Neural cell (in vitro differentiated cells): ENCODE measurements around the gene YWHAQ. TPM values are rescaled to one million over a fixed set of nuclear protein-coding genes. Genes with fewer than 3 reads are reported as not detected.
"Not testable (repeated sequence)": the region's sequence is repeated elsewhere in the genome, so short reads cannot be mapped to it uniquely, and the experiment has no call there.

Source experiments
- H2AFZ ChIP-seq: fragments of 200-600, 300-800 bp; sonication (generic), shearing (Covaris generic); 2 replicates; pipeline ENCODE4 v1.6.0; 2014; ENCODE audit warnings: low read depth, mild to moderate bottlenecking, antibody characterized with exemption, low read length, moderate library complexity
- H3F3A ChIP-seq: fragments of 200-600 bp; shearing (Covaris generic); 2 replicates; pipeline ENCODE4 v1.6.1; 2016; ENCODE audit warnings: mild to moderate bottlenecking, moderate library complexity, mixed read lengths, antibody characterized with exemption, low read length; ENCODE audit not compliant: insufficient read depth, poor library complexity, severe bottlenecking
- H3K27ac ChIP-seq: fragments of 200-600, 300-800 bp; sonication (generic), shearing (Covaris generic); 2 replicates; pipeline ENCODE4 v1.5.1; 2014; ENCODE audit warnings: mild to moderate bottlenecking, low read length, moderate library complexity
- H3K27me3 ChIP-seq: fragments of 300-800, 200-600 bp; sonication (generic), shearing (Covaris generic); 2 replicates; pipeline ENCODE4 v1.6.0; 2014; ENCODE audit warnings: mild to moderate bottlenecking, low read depth, low read length, moderate library complexity; ENCODE audit not compliant: insufficient read depth
- H3K36me3 ChIP-seq: fragments of 300-800, 200-600 bp; sonication (generic), shearing (Covaris generic); 2 replicates; pipeline ENCODE4 v1.5.1; 2014; ENCODE audit warnings: mild to moderate bottlenecking, antibody characterized with exemption, low read length, moderate library complexity; ENCODE audit not compliant: insufficient read depth
- H3K4me2 ChIP-seq: fragments of 300-800, 200-600 bp; sonication (generic), shearing (Covaris generic); 2 replicates; pipeline ENCODE4 v1.6.0; 2014; ENCODE audit warnings: mild to moderate bottlenecking, low read length
- H3K4me3 ChIP-seq: fragments of 300-800, 200-600 bp; sonication (generic), shearing (Covaris generic); 2 replicates; pipeline ENCODE4 v1.5.1; 2014; ENCODE audit warnings: mild to moderate bottlenecking, low read length, moderate library complexity
- H3K79me2 ChIP-seq: fragments of 200-600 bp; shearing (Covaris generic); replicated peaks from 2 replicates; pipeline ENCODE4 v1.6.0; 2014; ENCODE audit warnings: mild to moderate bottlenecking, low read length, moderate library complexity; ENCODE audit not compliant: insufficient read depth
- H3K9ac ChIP-seq: fragments of 300-800, 200-600 bp; sonication (generic), shearing (Covaris generic); 2 replicates; pipeline ENCODE4 v1.6.1; 2016; ENCODE audit warnings: mild to moderate bottlenecking, low read length, mixed read lengths
- H3K9me2 ChIP-seq: fragments of 200-600 bp; shearing (Covaris generic); 2 replicates; pipeline ENCODE4 v1.6.1; 2016; ENCODE audit warnings: mild to moderate bottlenecking, low read length, mixed read lengths; ENCODE audit not compliant: insufficient read depth
- H3K9me3 ChIP-seq: fragments of 200-600, 300-800 bp; sonication (generic), shearing (Covaris generic); 2 replicates; pipeline ENCODE4 v1.6.1; 2016; ENCODE audit warnings: mild to moderate bottlenecking, mixed run types, low read length, moderate library complexity, mixed read lengths
- H4K20me1 ChIP-seq: fragments of 200-600 bp; shearing (Covaris generic); 2 replicates; pipeline ENCODE4 v1.6.1; 2016; ENCODE audit warnings: mild to moderate bottlenecking, mixed run types; ENCODE audit not compliant: insufficient read depth
- EP300 ChIP-seq: fragments of 450-650 bp; conservative IDR thresholded peaks from 2 replicates; pipeline ENCODE4 v1.6.1; 2014; ENCODE audit warnings: antibody characterized with exemption, mild to moderate bottlenecking, moderate library complexity; ENCODE audit not compliant: poor library complexity, severe bottlenecking
- EZH2 ChIP-seq: fragments of 200-600, 300-800 bp; shearing (Covaris generic), sonication (generic); IDR thresholded peaks from 2 replicates; pipeline ENCODE4 v1.6.1; 2014; ENCODE audit warnings: antibody characterized with exemption, low read length, borderline replicate concordance, mild to moderate bottlenecking; ENCODE audit not compliant: insufficient read depth, poor library complexity, severe bottlenecking
- MXI1 ChIP-seq: fragments of 450-650 bp; conservative IDR thresholded peaks from 2 replicates; pipeline ENCODE4 v1.6.1; 2014; ENCODE audit warnings: antibody characterized with exemption, mild to moderate bottlenecking; ENCODE audit not compliant: poor library complexity, severe bottlenecking
- TAF1 ChIP-seq: IDR thresholded peaks from 2 replicates; pipeline ENCODE4 v1.6.1; 2012; ENCODE audit warnings: low read depth
- polyA plus RNA-seq: library from polyadenylated mRNA; depleted of rRNA; stranded (reverse); fragments of >200 nt; gene quantifications from 2 replicates; pipeline ENCODE4 v1.2.3, GENCODE V29; 2014
- TF ChIP-seq, protein P1 (sequence below): fragments of 450-650 bp; IDR thresholded peaks from 2 replicates; pipeline ENCODE4 v1.5.1; 2014; ENCODE audit warnings: antibody characterized with exemption, mild to moderate bottlenecking, moderate library complexity; ENCODE audit not compliant: poor library complexity, severe bottlenecking
- TF ChIP-seq, protein P2 (sequence below): IDR thresholded peaks from 2 replicates; pipeline ENCODE4 v1.6.1; 2012; ENCODE audit warnings: borderline replicate concordance

Gene YWHAQ
- polyA plus RNA-seq, 1 donor from 2014 or later: 1,446 TPM

DNA sequence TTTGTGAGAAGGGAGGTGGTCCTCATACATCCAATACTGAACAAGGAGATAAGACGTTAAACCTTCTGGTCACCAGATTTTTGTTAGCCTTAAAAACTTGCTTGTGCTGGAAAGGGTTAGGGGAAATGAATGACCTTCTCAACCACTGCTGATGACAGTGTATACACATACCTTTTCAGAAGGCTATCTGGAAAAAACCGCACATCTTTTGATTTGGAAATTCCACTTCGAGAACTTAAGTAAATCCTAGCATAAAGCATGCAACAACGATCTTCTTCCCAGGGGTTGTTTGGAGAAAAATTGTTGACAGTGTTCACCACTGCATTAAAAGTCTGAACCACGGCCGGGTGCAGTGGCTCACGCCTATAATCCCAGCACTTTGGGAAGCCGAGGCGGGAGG lies 7.6 kb downstream of the YWHAQ start:
- peaks cover 3% of the 10 kb centered on the region for H3K36me3 ChIP-seq
- TF ChIP-seq EZH2 (no peak), EP300 (no peak), MXI1 (no peak), TAF1 (no peak)
- TF ChIP-seq, protein P1, sequence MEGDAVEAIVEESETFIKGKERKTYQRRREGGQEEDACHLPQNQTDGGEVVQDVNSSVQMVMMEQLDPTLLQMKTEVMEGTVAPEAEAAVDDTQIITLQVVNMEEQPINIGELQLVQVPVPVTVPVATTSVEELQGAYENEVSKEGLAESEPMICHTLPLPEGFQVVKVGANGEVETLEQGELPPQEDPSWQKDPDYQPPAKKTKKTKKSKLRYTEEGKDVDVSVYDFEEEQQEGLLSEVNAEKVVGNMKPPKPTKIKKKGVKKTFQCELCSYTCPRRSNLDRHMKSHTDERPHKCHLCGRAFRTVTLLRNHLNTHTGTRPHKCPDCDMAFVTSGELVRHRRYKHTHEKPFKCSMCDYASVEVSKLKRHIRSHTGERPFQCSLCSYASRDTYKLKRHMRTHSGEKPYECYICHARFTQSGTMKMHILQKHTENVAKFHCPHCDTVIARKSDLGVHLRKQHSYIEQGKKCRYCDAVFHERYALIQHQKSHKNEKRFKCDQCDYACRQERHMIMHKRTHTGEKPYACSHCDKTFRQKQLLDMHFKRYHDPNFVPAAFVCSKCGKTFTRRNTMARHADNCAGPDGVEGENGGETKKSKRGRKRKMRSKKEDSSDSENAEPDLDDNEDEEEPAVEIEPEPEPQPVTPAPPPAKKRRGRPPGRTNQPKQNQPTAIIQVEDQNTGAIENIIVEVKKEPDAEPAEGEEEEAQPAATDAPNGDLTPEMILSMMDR: no peak
- H3K4me3 ChIP-seq: peak overlapping the region; percentile 18

DNA sequence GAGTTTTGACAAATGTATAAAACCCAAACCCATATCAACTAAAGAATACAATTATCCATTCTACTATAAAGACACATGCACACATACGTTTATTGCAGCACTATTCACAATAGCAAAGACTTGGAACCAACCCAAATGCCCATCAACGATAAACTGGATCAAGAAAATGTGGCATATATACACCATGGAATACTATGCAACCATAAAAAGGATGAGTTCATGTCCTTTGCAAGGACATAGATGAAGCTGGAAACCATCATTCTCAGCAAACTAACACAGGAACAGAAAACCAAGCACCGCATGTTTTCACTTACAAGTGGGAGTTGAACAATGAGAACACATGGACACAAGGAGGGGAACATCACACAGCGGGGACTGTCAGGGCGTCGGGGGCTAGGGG lies 9.1 kb downstream of the YWHAQ start:
- not testable (repeated sequence) for H3K27me3 ChIP-seq, H3K4me3 ChIP-seq, H2AFZ ChIP-seq, H3K9me2 ChIP-seq, H3K4me2 ChIP-seq, H3F3A ChIP-seq, H3K9ac ChIP-seq, H3K27ac ChIP-seq, H3K36me3 ChIP-seq, H3K9me3 ChIP-seq
- Histone ChIP-seq H4K20me1 (peaks cover 86% of the 10 kb centered on the region), H3K79me2 (peaks cover 100% of the 10 kb centered on the region)

More for the DNA sequence above, 7.6 kb downstream of the YWHAQ start:
- Histone ChIP-seq H3F3A (peaks cover 5% of the 10 kb centered on the region), H3K27ac (no peak overlapping the region), H3K9me3 (no peaks in the 10 kb centered on the region), H4K20me1 (peaks cover 95% of the 10 kb centered on the region), H3K4me2 (no peak overlapping the region), H3K9me2 (no peaks in the 10 kb centered on the region), H3K9ac (no peak overlapping the region), H3K27me3 (no peaks in the 10 kb centered on the region), H2AFZ (no peak overlapping the region), H3K79me2 (peaks cover 100% of the 10 kb centered on the region)

DNA sequence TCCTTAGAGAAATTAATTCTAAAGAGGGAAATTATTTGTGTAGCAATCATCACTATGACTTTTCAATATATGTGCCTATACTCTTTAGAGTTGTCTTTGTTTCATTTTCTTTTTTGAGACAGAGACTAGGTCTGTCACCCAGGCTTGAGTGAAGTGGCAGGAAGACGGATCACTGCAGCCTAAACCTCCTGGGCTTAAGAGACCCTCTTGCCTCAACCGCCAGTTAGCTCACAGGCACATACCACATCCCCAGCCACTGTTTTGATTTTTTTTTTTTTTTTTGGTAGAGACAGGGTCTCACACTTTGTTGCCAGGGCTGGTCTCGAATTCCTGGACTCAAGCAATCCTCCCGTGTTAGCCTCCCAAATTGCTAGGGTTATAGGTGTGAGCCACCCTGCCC lies 12.4 kb downstream of the YWHAQ start:
- Histone ChIP-seq H3K9me2 (no peaks in the 10 kb centered on the region), H3K9ac (no peak overlapping the region), H3K36me3 (peaks cover 3% of the 10 kb centered on the region), H3F3A (peaks cover 5% of the 10 kb centered on the region), H3K9me3 (no peaks in the 10 kb centered on the region), H2AFZ (no peak overlapping the region), H3K27me3 (no peaks in the 10 kb centered on the region), H4K20me1 (peaks cover 76% of the 10 kb centered on the region), H3K27ac (no peak overlapping the region), H3K79me2 (peaks cover 100% of the 10 kb centered on the region), H3K4me3 (no peak overlapping the region), H3K4me2 (no peak overlapping the region)
- TF ChIP-seq, protein P2, sequence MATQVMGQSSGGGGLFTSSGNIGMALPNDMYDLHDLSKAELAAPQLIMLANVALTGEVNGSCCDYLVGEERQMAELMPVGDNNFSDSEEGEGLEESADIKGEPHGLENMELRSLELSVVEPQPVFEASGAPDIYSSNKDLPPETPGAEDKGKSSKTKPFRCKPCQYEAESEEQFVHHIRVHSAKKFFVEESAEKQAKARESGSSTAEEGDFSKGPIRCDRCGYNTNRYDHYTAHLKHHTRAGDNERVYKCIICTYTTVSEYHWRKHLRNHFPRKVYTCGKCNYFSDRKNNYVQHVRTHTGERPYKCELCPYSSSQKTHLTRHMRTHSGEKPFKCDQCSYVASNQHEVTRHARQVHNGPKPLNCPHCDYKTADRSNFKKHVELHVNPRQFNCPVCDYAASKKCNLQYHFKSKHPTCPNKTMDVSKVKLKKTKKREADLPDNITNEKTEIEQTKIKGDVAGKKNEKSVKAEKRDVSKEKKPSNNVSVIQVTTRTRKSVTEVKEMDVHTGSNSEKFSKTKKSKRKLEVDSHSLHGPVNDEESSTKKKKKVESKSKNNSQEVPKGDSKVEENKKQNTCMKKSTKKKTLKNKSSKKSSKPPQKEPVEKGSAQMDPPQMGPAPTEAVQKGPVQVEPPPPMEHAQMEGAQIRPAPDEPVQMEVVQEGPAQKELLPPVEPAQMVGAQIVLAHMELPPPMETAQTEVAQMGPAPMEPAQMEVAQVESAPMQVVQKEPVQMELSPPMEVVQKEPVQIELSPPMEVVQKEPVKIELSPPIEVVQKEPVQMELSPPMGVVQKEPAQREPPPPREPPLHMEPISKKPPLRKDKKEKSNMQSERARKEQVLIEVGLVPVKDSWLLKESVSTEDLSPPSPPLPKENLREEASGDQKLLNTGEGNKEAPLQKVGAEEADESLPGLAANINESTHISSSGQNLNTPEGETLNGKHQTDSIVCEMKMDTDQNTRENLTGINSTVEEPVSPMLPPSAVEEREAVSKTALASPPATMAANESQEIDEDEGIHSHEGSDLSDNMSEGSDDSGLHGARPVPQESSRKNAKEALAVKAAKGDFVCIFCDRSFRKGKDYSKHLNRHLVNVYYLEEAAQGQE: no peak
